Measurements from ENCODE around the gene WDR75.

DNA sequence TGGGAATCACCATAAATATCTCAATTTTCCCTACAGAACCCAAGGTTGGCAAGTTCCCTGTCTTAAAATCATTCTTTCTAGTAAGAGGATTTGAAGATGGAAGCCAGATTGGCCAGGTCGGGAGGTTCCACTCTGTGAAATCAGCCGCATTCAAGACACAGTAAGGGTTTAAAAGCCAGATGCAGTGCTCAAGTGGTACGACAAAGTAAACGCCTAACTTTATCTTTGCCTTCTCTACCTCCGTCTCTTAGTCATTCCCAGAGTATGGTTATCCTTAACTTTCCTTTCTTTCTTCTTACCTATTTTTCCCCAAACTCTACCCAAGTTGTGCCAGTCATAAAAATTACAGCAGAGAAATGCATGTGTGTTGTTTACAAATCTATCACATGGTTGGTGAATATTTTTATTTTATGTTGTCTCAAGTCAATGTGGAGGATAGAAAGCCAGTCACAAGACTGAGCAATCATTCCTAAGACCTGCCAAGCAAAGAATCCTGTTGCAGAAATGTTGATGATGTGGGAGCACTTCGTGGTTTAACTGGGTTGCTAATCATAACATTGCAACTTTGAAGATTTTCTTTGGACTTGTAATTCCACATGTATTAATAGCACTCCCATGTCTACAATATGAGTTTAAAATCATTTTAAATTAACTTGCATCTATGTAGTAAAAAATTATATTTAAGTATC is 76.7 kb downstream of the WDR75 start:
- TF ChIP-seq POLR2A (IDR thresholded peaks at IDR 0.05; ENCODE audit: low read depth, low read length), result no peak
- TF ChIP-seq, protein P1, sequence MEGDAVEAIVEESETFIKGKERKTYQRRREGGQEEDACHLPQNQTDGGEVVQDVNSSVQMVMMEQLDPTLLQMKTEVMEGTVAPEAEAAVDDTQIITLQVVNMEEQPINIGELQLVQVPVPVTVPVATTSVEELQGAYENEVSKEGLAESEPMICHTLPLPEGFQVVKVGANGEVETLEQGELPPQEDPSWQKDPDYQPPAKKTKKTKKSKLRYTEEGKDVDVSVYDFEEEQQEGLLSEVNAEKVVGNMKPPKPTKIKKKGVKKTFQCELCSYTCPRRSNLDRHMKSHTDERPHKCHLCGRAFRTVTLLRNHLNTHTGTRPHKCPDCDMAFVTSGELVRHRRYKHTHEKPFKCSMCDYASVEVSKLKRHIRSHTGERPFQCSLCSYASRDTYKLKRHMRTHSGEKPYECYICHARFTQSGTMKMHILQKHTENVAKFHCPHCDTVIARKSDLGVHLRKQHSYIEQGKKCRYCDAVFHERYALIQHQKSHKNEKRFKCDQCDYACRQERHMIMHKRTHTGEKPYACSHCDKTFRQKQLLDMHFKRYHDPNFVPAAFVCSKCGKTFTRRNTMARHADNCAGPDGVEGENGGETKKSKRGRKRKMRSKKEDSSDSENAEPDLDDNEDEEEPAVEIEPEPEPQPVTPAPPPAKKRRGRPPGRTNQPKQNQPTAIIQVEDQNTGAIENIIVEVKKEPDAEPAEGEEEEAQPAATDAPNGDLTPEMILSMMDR (IDR thresholded peaks at IDR 0.05; ENCODE audit: extremely low read depth in 1 of 2, insufficient read depth in 1 of 2, low read depth in 1 of 2, low read length in 2 of 2), result no peak
- TF ChIP-seq FOS (IDR thresholded peaks at IDR 0.05; ENCODE audit: borderline replicate concordance, insufficient read depth, low read length), result no peak
- TF ChIP-seq EZH2 (IDR thresholded peaks at IDR 0.05; ENCODE audit: borderline replicate concordance, low read depth, low read length, severe bottlenecking), result no peak
- TF ChIP-seq, protein P2, sequence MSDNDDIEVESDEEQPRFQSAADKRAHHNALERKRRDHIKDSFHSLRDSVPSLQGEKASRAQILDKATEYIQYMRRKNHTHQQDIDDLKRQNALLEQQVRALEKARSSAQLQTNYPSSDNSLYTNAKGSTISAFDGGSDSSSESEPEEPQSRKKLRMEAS (IDR thresholded peaks at IDR 0.05; ENCODE audit: insufficient read depth, insufficient read length), result no peak
- TF ChIP-seq MYC (IDR thresholded peaks at IDR 0.05; ENCODE audit: low read depth, low read length), result no peak

All from endothelial cell of umbilical vein (primary cell).